OCI-LY3 (cell line): ENCODE data around the gene TMEM250.

Source experiments
- CTCF ChIP-seq: fragments of 200-600, 300-600 bp; sonication (generic); IDR thresholded peaks from 2 replicates; pipeline ENCODE4 v1.5.1; 2014; ENCODE audit warnings: antibody characterized with exemption, low read length, low read depth
- EZH2phosphoT487 ChIP-seq: fragments of 200-600 bp; shearing (Covaris generic); IDR thresholded peaks from 2 replicates; pipeline ENCODE4 v1.6.1; 2018; ENCODE audit warnings: antibody characterized with exemption, mixed run types, low read depth

GRCh38 chr9:136131629-136132511 lies 13.2 kb upstream of the TMEM250 start:
- TF ChIP-seq CTCF (no peak), EZH2phosphoT487 (no peak)
